ENCODE measurements around the gene EYA2.
"Not testable (repeated sequence)": the region's sequence is repeated elsewhere in the genome, so short reads cannot be mapped to it uniquely, and the experiment has no call there.

EYA2 gene

GRCh38 chr20:47191074-47191673 is 296.5 kb downstream of the EYA2 start:
- DNase-seq, result no peak

- no peak for DNase-seq
Observed at GRCh38 chr20:47191956-47192355, 297.3 kb downstream of the EYA2 start.

- DNase-seq, result no peak
Observed at GRCh38 chr20:47195573-47195972, 300.9 kb downstream of the EYA2 start.

GRCh38 chr20:47196091-47197081 is 301.7 kb downstream of the EYA2 start:
- no peak for DNase-seq

GRCh38 chr20:47198254-47198671 is 303.6 kb downstream of the EYA2 start:
- DNase-seq, result no peak

- no peak for DNase-seq
Observed at GRCh38 chr20:47198996-47199552, 304.4 kb downstream of the EYA2 start.

- no peak for DNase-seq
Observed at GRCh38 chr20:47201074-47201730, 306.6 kb downstream of the EYA2 start.

GRCh38 chr20:47202733-47203667 is 308.4 kb downstream of the EYA2 start:
- no peak for DNase-seq

- DNase-seq, result no peak
Observed at GRCh38 chr20:47204008-47204849, 309.6 kb downstream of the EYA2 start.

GRCh38 chr20:47204850-47205122 is 310.1 kb downstream of the EYA2 start:
- not testable (repeated sequence) for DNase-seq

GRCh38 chr20:47205577-47206123 is 311.0 kb downstream of the EYA2 start:
- DNase-seq, result no peak

- DNase-seq, result not testable (repeated sequence)
Observed at GRCh38 chr20:47206552-47206951, 311.9 kb downstream of the EYA2 start.

- DNase-seq, result no peak
Observed at GRCh38 chr20:47206962-47207641, 312.5 kb downstream of the EYA2 start.

- DNase-seq, result no peak
Observed at GRCh38 chr20:47208534-47209174, 314.0 kb downstream of the EYA2 start.

GRCh38 chr20:47209982-47210381 is 315.3 kb downstream of the EYA2 start:
- no peak for DNase-seq

- no peak for DNase-seq
Observed at GRCh38 chr20:47210470-47210869, 315.8 kb downstream of the EYA2 start.

- DNase-seq, result no peak
Observed at GRCh38 chr20:47211036-47211435, 316.4 kb downstream of the EYA2 start.

- DNase-seq, result no peak
Observed at GRCh38 chr20:47212606-47213207, 318.1 kb downstream of the EYA2 start.

- DNase-seq, result no peak
Observed at GRCh38 chr20:47213966-47214365, 319.3 kb downstream of the EYA2 start.

Data from cortex of kidney (tissue), 1 donor.